HFFc6 (cell line): ENCODE results near the gene NKD1. TPM values are rescaled to one million over a fixed set of nuclear protein-coding genes. Genes with fewer than 3 reads are reported as not detected.

Experiments
- DNase-seq: peaks from one replicate; pipeline ENCODE4 v3.0.0-alpha.2; 2018
- H3K27ac Mint-ChIP-seq: 2 replicates; pipeline ENCODE4 v1.8.0; 2020; ENCODE audit warnings: mild to moderate bottlenecking, mixed read lengths
- H3K27me3 Mint-ChIP-seq: 2 replicates; pipeline ENCODE4 v1.8.0; 2021; ENCODE audit warnings: mild to moderate bottlenecking, moderate library complexity, mixed read lengths; ENCODE audit not compliant: insufficient read depth
- H3K36me3 Mint-ChIP-seq: 2 replicates; pipeline ENCODE4 v1.8.0; 2021; ENCODE audit warnings: low read depth, mixed read lengths
- H3K4me1 Mint-ChIP-seq: 2 replicates; pipeline ENCODE4 v1.8.0; 2020; ENCODE audit warnings: low read depth, mixed read lengths
- H3K4me3 Mint-ChIP-seq: 2 replicates; pipeline ENCODE4 v1.8.0; 2020; ENCODE audit warnings: mild to moderate bottlenecking, moderate library complexity, mixed read lengths
- H3K9me3 Mint-ChIP-seq: 2 replicates; pipeline ENCODE4 v1.8.0; 2020; ENCODE audit warnings: mild to moderate bottlenecking, mixed read lengths
- CTCF ChIP-seq: fragments of 200-600 bp; sonication (generic); IDR thresholded peaks from 2 replicates; pipeline ENCODE4 v1.5.0; 2021; ENCODE audit warnings: antibody characterized with exemption, mild to moderate bottlenecking
- total RNA-seq, 6 experiments: library from RNA; stranded (reverse); fragmentation: NEBNext Ultra II Directional; extraction: Animal tissue kit (Norgen Biotek cat#: 25700); gene quantifications; 2 replicates in 1 of 6; 3 replicates in 5 of 6; pipeline ENCODE4 v1.2.3, GENCODE V29; 2021

The NKD1 gene
- total RNA-seq, 6 experiments from 2014 or later, result not detected

- no peak for DNase-seq
- H3K27ac Mint-ChIP-seq, result no peak overlapping the region
Measured at GRCh38 chr16:50563989-50564388, 15.8 kb downstream of the NKD1 start.

GRCh38 chr16:50565428-50565827 is 17.2 kb downstream of the NKD1 start:
- no peaks in the 10 kb centered on the region for H3K36me3 Mint-ChIP-seq
- no peaks in the 10 kb centered on the region for H3K9me3 Mint-ChIP-seq
- peaks cover 41% of the 10 kb centered on the region for H3K27me3 Mint-ChIP-seq
- no peak overlapping the region for H3K4me3 Mint-ChIP-seq
- no peaks in the 10 kb centered on the region for H3K4me1 Mint-ChIP-seq
- no peak for DNase-seq
- TF ChIP-seq CTCF, result no peak
- H3K27ac Mint-ChIP-seq, result no peak overlapping the region

More at GRCh38 chr16:50563989-50564388, 15.8 kb downstream of the NKD1 start:
- H3K36me3 Mint-ChIP-seq, result no peaks in the 10 kb centered on the region
- no peaks in the 10 kb centered on the region for H3K9me3 Mint-ChIP-seq
- H3K4me3 Mint-ChIP-seq, result no peak overlapping the region
- TF ChIP-seq CTCF, result no peak
- H3K4me1 Mint-ChIP-seq, result no peaks in the 10 kb centered on the region
- H3K27me3 Mint-ChIP-seq, result peaks cover 38% of the 10 kb centered on the region

- no peaks in the 10 kb centered on the region for H3K36me3 Mint-ChIP-seq
- DNase-seq, result no peak
- no peak overlapping the region for H3K4me3 Mint-ChIP-seq
- H3K27me3 Mint-ChIP-seq, result peaks cover 47% of the 10 kb centered on the region
- H3K27ac Mint-ChIP-seq, result no peak overlapping the region
- no peak for TF ChIP-seq CTCF
- H3K4me1 Mint-ChIP-seq, result no peaks in the 10 kb centered on the region
- H3K9me3 Mint-ChIP-seq, result no peaks in the 10 kb centered on the region
Measured at GRCh38 chr16:50566014-50566962, 18.1 kb downstream of the NKD1 start.

GRCh38 chr16:50567651-50568050 is 19.5 kb downstream of the NKD1 start:
- no peak overlapping the region for H3K27ac Mint-ChIP-seq
- H3K36me3 Mint-ChIP-seq, result no peaks in the 10 kb centered on the region
- TF ChIP-seq CTCF, result no peak
- DNase-seq, result no peak
- H3K27me3 Mint-ChIP-seq, result peaks cover 57% of the 10 kb centered on the region
- H3K4me3 Mint-ChIP-seq, result no peak overlapping the region
- H3K4me1 Mint-ChIP-seq, result no peaks in the 10 kb centered on the region
- no peaks in the 10 kb centered on the region for H3K9me3 Mint-ChIP-seq

GRCh38 chr16:50568187-50568815 is 20.1 kb downstream of the NKD1 start:
- Mint-ChIP-seq H3K4me1 (no peaks in the 10 kb centered on the region), H3K27me3 (peaks cover 61% of the 10 kb centered on the region), H3K36me3 (no peaks in the 10 kb centered on the region), H3K9me3 (no peaks in the 10 kb centered on the region), H3K27ac (no peak overlapping the region), H3K4me3 (no peak overlapping the region)
- DNase-seq, result no peak
- no peak for TF ChIP-seq CTCF
